ENCODE measurements around the gene SLC36A3. TPM values are rescaled to one million over a fixed set of nuclear protein-coding genes. Genes with fewer than 3 reads are reported as not detected.

Gene SLC36A3
- total RNA-seq, 2 donors from 2014 or later = 0.28 TPM; not detected in 1

DNA sequence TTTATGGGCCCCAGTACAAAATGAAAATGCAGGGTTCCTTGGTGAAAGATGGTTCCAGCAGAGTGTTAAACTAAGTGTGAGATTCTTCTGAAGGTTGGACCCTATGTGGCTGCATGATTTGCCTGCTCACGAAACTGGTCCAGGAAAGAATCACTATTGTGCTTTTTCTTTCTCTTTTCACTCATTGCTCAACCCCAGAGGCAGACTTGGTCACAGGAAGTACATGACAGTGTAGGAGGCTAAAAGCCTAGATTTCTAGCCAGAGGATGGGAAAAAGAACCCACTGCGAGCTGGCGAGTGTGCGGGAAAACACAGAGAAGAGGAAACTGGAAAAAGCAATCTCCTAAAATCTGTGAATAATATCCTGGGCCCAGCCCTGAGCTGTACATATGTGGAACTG is 25.2 kb upstream of the SLC36A3 start:
- H3K36me3 ChIP-seq = no peaks in the 10 kb centered on the region
- no peaks in the 10 kb centered on the region for H3K9me3 ChIP-seq
- no peaks in the 10 kb centered on the region for H3K27me3 ChIP-seq (replicated peaks; ENCODE audit: insufficient read depth)
- no peak for DNase-seq (ENCODE audit: low spot score)
- TF ChIP-seq, protein P1, sequence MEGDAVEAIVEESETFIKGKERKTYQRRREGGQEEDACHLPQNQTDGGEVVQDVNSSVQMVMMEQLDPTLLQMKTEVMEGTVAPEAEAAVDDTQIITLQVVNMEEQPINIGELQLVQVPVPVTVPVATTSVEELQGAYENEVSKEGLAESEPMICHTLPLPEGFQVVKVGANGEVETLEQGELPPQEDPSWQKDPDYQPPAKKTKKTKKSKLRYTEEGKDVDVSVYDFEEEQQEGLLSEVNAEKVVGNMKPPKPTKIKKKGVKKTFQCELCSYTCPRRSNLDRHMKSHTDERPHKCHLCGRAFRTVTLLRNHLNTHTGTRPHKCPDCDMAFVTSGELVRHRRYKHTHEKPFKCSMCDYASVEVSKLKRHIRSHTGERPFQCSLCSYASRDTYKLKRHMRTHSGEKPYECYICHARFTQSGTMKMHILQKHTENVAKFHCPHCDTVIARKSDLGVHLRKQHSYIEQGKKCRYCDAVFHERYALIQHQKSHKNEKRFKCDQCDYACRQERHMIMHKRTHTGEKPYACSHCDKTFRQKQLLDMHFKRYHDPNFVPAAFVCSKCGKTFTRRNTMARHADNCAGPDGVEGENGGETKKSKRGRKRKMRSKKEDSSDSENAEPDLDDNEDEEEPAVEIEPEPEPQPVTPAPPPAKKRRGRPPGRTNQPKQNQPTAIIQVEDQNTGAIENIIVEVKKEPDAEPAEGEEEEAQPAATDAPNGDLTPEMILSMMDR (IDR thresholded peaks at IDR 0.05) = no peak
- no peak for TF ChIP-seq POLR2AphosphoS5 (IDR thresholded peaks at IDR 0.05)
- TF ChIP-seq POLR2A (IDR thresholded peaks at IDR 0.05) = no peak
- no peak overlapping the region for H3K4me3 ChIP-seq
- no peak overlapping the region for H3K27ac ChIP-seq
- WGBS = 90% methylated on average over 4 of the region's 4 CpGs
- intact Hi-C loops (cut with DNase I) = no loop called here
- H3K4me1 ChIP-seq (replicated peaks) = no peaks in the 10 kb centered on the region

DNA sequence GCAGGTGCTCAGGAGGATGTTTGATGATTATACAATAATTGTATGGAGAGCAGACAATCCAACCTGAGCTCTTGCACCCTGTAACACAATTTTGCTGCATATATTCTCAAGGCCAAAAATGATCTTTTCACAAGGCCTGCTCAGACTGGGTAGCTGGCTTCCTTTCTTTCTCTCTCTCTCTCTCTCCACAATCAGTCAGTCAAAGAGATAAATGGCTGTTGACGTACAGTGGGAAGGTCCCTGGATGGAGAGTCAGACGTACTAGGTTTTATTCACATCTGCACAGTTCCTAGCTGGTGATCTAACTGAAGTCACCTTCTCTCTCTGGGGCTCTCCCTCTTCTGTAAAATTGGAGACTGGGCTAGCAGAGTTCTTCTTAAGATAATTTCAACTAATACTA is 24.0 kb upstream of the SLC36A3 start:
- 80% methylated on average over 2 of the region's 2 CpGs for WGBS
- no peaks in the 10 kb centered on the region for H3K36me3 ChIP-seq
- DNase-seq (ENCODE audit: low spot score) = no peak
- no peaks in the 10 kb centered on the region for H3K27me3 ChIP-seq (replicated peaks; ENCODE audit: insufficient read depth)
- TF ChIP-seq POLR2AphosphoS5 (IDR thresholded peaks at IDR 0.05) (no peak), POLR2A (IDR thresholded peaks at IDR 0.05) (no peak)
- TF ChIP-seq, protein P1 (IDR thresholded peaks at IDR 0.05) = no peak
- no peak overlapping the region for H3K27ac ChIP-seq
- H3K9me3 ChIP-seq = no peaks in the 10 kb centered on the region
- no peaks in the 10 kb centered on the region for H3K4me1 ChIP-seq (replicated peaks)
- intact Hi-C loops (cut with DNase I) = no loop called here
- H3K4me3 ChIP-seq = no peak overlapping the region

DNA sequence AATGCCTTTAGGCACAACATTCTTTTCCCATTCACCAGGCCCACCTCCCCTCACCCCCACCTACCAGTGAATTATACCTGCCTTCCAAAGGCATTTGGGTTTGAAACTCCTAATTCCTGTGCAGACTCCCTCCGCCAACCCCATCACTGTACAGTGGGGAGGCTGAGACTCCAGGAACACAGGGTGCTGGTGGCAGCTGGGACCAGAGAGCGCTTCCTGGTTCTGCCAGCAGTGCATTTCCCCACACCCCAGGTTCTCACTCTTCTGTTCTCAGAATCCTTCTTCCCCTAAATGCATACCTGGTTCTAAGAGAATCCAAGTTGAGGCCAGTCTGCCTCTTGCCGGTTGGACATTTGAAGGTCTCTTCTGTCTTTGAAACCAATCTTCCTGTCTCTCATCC is 22.7 kb upstream of the SLC36A3 start:
- DNase-seq (ENCODE audit: low spot score) = no peak
- TF ChIP-seq, protein P1 (IDR thresholded peaks at IDR 0.05) = no peak
- TF ChIP-seq POLR2AphosphoS5 (IDR thresholded peaks at IDR 0.05) (no peak), POLR2A (IDR thresholded peaks at IDR 0.05) (no peak)

DNA sequence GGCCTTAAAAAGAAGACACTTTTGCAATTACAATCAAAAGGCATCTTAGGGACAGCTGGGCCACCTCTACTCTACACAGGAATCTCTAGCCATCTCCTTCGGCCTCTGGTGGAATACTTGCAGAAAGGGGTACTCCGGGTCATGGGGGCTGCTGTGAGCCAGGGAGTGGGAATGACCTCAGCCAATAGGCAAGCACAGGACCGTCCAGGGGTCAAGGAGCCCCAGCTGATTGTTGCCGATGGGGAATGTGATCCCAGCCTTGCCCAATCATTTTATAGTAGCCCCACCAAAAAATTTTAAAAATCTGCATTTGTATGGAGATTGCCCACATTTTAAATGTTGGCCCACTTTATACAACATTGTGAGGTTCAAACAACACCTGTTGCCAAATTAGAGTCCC is 16.9 kb upstream of the SLC36A3 start:
- H3K27ac ChIP-seq = no peak overlapping the region
- no peak for DNase-seq (ENCODE audit: low spot score)
- H3K36me3 ChIP-seq = no peaks in the 10 kb centered on the region
- 66% methylated on average over 4 of the region's 4 CpGs for WGBS
- H3K9me3 ChIP-seq = no peaks in the 10 kb centered on the region
- no peaks in the 10 kb centered on the region for H3K27me3 ChIP-seq (replicated peaks; ENCODE audit: insufficient read depth)
- intact Hi-C loops (cut with DNase I) = no loop called here
- TF ChIP-seq POLR2A (IDR thresholded peaks at IDR 0.05) = no peak
- TF ChIP-seq, protein P1 (IDR thresholded peaks at IDR 0.05) = no peak
- no peak for TF ChIP-seq POLR2AphosphoS5 (IDR thresholded peaks at IDR 0.05)
- no peaks in the 10 kb centered on the region for H3K4me1 ChIP-seq (replicated peaks)
- no peak overlapping the region for H3K4me3 ChIP-seq

More for the DNA sequence above, 22.7 kb upstream of the SLC36A3 start:
- H3K9me3 ChIP-seq = no peaks in the 10 kb centered on the region
- no peaks in the 10 kb centered on the region for H3K36me3 ChIP-seq
- no peak overlapping the region for H3K4me3 ChIP-seq
- no peaks in the 10 kb centered on the region for H3K4me1 ChIP-seq (replicated peaks)
- H3K27me3 ChIP-seq (replicated peaks; ENCODE audit: insufficient read depth) = no peaks in the 10 kb centered on the region
- intact Hi-C loops (cut with DNase I) = no loop called here
- 92% methylated on average over 3 of the region's 3 CpGs for WGBS
- no peak overlapping the region for H3K27ac ChIP-seq

DNA sequence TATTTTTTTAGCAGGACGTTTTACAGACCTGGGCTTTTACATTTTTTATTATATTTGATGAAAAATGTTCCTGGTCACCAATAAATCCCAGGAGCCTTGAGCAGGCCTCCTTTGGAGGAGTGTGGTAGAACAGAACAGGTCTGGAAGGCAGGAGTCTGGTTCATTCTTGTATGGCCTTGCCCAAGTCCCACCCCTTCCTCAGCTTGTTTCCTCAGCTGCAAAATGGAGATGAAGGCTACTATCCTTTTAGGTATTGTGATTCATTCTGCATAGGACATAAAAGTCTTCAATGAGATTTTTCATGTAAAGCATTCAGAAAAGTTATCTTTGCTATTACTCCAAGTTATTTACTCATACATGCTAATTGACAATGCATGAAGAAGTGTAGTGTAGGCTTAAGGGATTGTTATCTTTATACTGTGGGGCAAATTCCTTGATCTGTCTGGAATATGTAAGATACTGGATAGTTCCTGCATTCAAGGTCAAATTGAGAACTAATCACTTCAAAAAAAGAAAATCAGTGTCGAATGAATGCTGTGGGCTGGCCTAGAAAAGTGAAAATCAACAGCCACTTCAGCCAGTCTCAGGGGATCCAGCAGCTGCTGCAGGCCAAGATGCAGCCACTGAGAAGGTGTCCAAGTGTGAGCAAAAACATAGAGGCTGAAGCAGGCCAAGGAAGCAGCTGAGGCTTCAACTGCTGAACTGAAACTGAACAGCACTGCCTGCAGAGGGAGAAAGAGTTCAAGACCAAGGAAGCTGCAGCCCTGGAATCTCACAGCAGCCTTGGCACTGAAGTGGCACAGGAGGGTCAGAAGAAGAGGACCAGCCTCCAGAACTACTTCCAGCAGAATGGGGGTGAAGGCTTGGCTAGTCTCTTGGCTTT is 15.5 kb upstream of the SLC36A3 start:
- no peak overlapping the region for H3K4me3 ChIP-seq
- intact Hi-C loops (cut with DNase I) = no loop called here
- H3K36me3 ChIP-seq = no peaks in the 10 kb centered on the region
- H3K4me1 ChIP-seq (replicated peaks) = no peaks in the 10 kb centered on the region
- no peaks in the 10 kb centered on the region for H3K9me3 ChIP-seq
- no peak overlapping the region for H3K27ac ChIP-seq
- whole genome bisulfite sequencing = 63% methylated on average over 2 of the region's 2 CpGs
- no peak for DNase-seq (ENCODE audit: low spot score)
- no peaks in the 10 kb centered on the region for H3K27me3 ChIP-seq (replicated peaks; ENCODE audit: insufficient read depth)
- TF ChIP-seq POLR2AphosphoS5 (IDR thresholded peaks at IDR 0.05) = no peak
- TF ChIP-seq, protein P1 (IDR thresholded peaks at IDR 0.05) = no peak
- TF ChIP-seq POLR2A (IDR thresholded peaks at IDR 0.05) = no peak
